HG03108 (cell line): ENCODE measurements around the gene HOXB6.

Experiments used
- ATAC-seq: cut with Tn5 transposase; IDR thresholded peaks from one replicate; pipeline ENCODE4 v1.9.1; 2021; ENCODE audit warnings: moderate library complexity; ENCODE audit not compliant: unreplicated experiment

HOXB6 gene

GRCh38 chr17:48624118-48624517 is 19.3 kb upstream of the HOXB6 start:
- ATAC-seq = no peak

- ATAC-seq = no peak
These were observed 18.8 kb upstream of the HOXB6 start for GRCh38 chr17:48623583-48623982.

GRCh38 chr17:48622857-48623256 is 18.1 kb upstream of the HOXB6 start:
- ATAC-seq = no peak

- no peak for ATAC-seq
These were observed 16.9 kb upstream of the HOXB6 start for GRCh38 chr17:48621410-48622392.

- no peak for ATAC-seq
These were observed 15.8 kb upstream of the HOXB6 start for GRCh38 chr17:48620461-48621139.

- ATAC-seq = no peak
These were observed 15.2 kb upstream of the HOXB6 start for GRCh38 chr17:48619826-48620449.

- no peak for ATAC-seq
These were observed 13.6 kb upstream of the HOXB6 start for GRCh38 chr17:48618256-48618896.

- ATAC-seq = no peak
These were observed 12.9 kb upstream of the HOXB6 start for GRCh38 chr17:48617471-48618255.

- ATAC-seq = no peak
These were observed 12.1 kb upstream of the HOXB6 start for GRCh38 chr17:48616717-48617470.

GRCh38 chr17:48615963-48616716 is 11.4 kb upstream of the HOXB6 start:
- no peak for ATAC-seq

GRCh38 chr17:48615047-48615962 is 10.5 kb upstream of the HOXB6 start, which contains the start of gene HOXB8:
HOXB8 (minus strand) TSS chr17:48615292; CDS start chr17:48614704, 588 bp downstream.
- ATAC-seq = no peak

- ATAC-seq = no peak
These were observed 9.3 kb upstream of the HOXB6 start for GRCh38 chr17:48613862-48614694.

GRCh38 chr17:48612854-48613691 is 8.3 kb upstream of the HOXB6 start:
- ATAC-seq = no peak

- no peak for ATAC-seq
These were observed 7.7 kb upstream of the HOXB6 start for GRCh38 chr17:48612456-48612853.

GRCh38 chr17:48611681-48612455 is 7.1 kb upstream of the HOXB6 start:
- no peak for ATAC-seq
